HG02798 (cell line): ENCODE data around the gene ATP5PF.
"Not testable (repeated sequence)": the region's sequence is repeated elsewhere in the genome, so short reads cannot be mapped to it uniquely, and the experiment has no call there.

Experiments
- ATAC-seq: cut with Tn5 transposase; IDR thresholded peaks from one replicate; pipeline ENCODE4 v1.9.1; 2021; ENCODE audit warnings: mild to moderate bottlenecking; ENCODE audit not compliant: unreplicated experiment, poor library complexity

Gene ATP5PF

GRCh38 chr21:25732091-25732760, 2.5 kb downstream of the ATP5PF start:
- no peak for ATAC-seq

- ATAC-seq = no peak
Observed at GRCh38 chr21:25722631-25723030, 12.1 kb downstream of the ATP5PF start.

GRCh38 chr21:25721987-25722386, 12.7 kb downstream of the ATP5PF start:
- no peak for ATAC-seq

- ATAC-seq = no peak
Observed at GRCh38 chr21:25717491-25718147, 17.1 kb downstream of the ATP5PF start.

GRCh38 chr21:25714066-25714465, 20.6 kb downstream of the ATP5PF start:
- not testable (repeated sequence) for ATAC-seq

- no peak for ATAC-seq
Observed at GRCh38 chr21:25710550-25710949, 24.2 kb downstream of the ATP5PF start.

- no peak for ATAC-seq
Observed at GRCh38 chr21:25709684-25710265, 24.9 kb downstream of the ATP5PF start.

GRCh38 chr21:25708467-25709065, 26.1 kb downstream of the ATP5PF start:
- ATAC-seq = peak; percentile 42

- ATAC-seq = no peak
Observed at GRCh38 chr21:25701529-25701928, 33.2 kb downstream of the ATP5PF start.

GRCh38 chr21:25700741-25701140, 34.0 kb downstream of the ATP5PF start:
- ATAC-seq = no peak

GRCh38 chr21:25695461-25695860, 39.2 kb downstream of the ATP5PF start:
- ATAC-seq = not testable (repeated sequence)

GRCh38 chr21:25691976-25692375, 42.7 kb downstream of the ATP5PF start:
- no peak for ATAC-seq

- ATAC-seq = no peak
Observed at GRCh38 chr21:25689226-25689625, 45.5 kb downstream of the ATP5PF start.

GRCh38 chr21:25688275-25689155, 46.2 kb downstream of the ATP5PF start:
- ATAC-seq = no peak

GRCh38 chr21:25687787-25688186, 46.9 kb downstream of the ATP5PF start:
- no peak for ATAC-seq

GRCh38 chr21:25682382-25682781, 52.3 kb downstream of the ATP5PF start:
- no peak for ATAC-seq

GRCh38 chr21:25676451-25676850, 58.3 kb downstream of the ATP5PF start:
- ATAC-seq = no peak
